GM08714 (cell line): ENCODE data around the gene DCDC1.

ENCODE experiments used
- H3K4me3 ChIP-seq: fragments of 200-500 bp; sonication (Bioruptor generic); 2 replicates; pipeline ENCODE4 v1.5.1; 2014; ENCODE audit warnings: mild to moderate bottlenecking, low read length, inconsistent platforms
- ZNF274 ChIP-seq: IDR thresholded peaks from 2 replicates; pipeline ENCODE4 v1.6.1; 2012; ENCODE audit warnings: mild to moderate bottlenecking, low read depth, low read length

DCDC1 gene

GRCh38 chr11:31059529-31059928 lies 310.0 kb downstream of the DCDC1 start:
- no peak overlapping the region for H3K4me3 ChIP-seq
- TF ChIP-seq ZNF274, result no peak

- TF ChIP-seq ZNF274, result no peak
- H3K4me3 ChIP-seq, result no peak overlapping the region
Observed at GRCh38 chr11:31050061-31050765, 319.3 kb downstream of the DCDC1 start.

- no peak for TF ChIP-seq ZNF274
- H3K4me3 ChIP-seq, result no peak overlapping the region
Observed at GRCh38 chr11:31045335-31045734, 324.2 kb downstream of the DCDC1 start.

- no peak overlapping the region for H3K4me3 ChIP-seq
- no peak for TF ChIP-seq ZNF274
Observed at GRCh38 chr11:31030138-31030792, 339.3 kb downstream of the DCDC1 start.

- TF ChIP-seq ZNF274, result no peak
Observed at GRCh38 chr11:31026315-31026714, 343.2 kb downstream of the DCDC1 start.

GRCh38 chr11:31022080-31022479 lies 347.5 kb downstream of the DCDC1 start:
- no peak overlapping the region for H3K4me3 ChIP-seq
- no peak for TF ChIP-seq ZNF274

More at GRCh38 chr11:31026315-31026714, 343.2 kb downstream of the DCDC1 start:
- H3K4me3 ChIP-seq, result no peak overlapping the region

- H3K4me3 ChIP-seq, result no peak overlapping the region
- no peak for TF ChIP-seq ZNF274
Observed at GRCh38 chr11:31019786-31020185, 349.8 kb downstream of the DCDC1 start.

GRCh38 chr11:31005202-31005601 lies 364.3 kb downstream of the DCDC1 start:
- TF ChIP-seq ZNF274, result no peak
- H3K4me3 ChIP-seq, result no peak overlapping the region

GRCh38 chr11:31001427-31001826 lies 368.1 kb downstream of the DCDC1 start:
- no peak overlapping the region for H3K4me3 ChIP-seq
- TF ChIP-seq ZNF274, result no peak

GRCh38 chr11:31000381-31000780 lies 369.2 kb downstream of the DCDC1 start:
- no peak for TF ChIP-seq ZNF274
- no peak overlapping the region for H3K4me3 ChIP-seq

GRCh38 chr11:30992513-30992849 lies 377.1 kb downstream of the DCDC1 start:
- no peak overlapping the region for H3K4me3 ChIP-seq
- no peak for TF ChIP-seq ZNF274

GRCh38 chr11:30991802-30992512 lies 377.6 kb downstream of the DCDC1 start:
- no peak overlapping the region for H3K4me3 ChIP-seq
- TF ChIP-seq ZNF274, result no peak

GRCh38 chr11:30991376-30991775 lies 378.2 kb downstream of the DCDC1 start:
- no peak overlapping the region for H3K4me3 ChIP-seq
- TF ChIP-seq ZNF274, result no peak

- no peak overlapping the region for H3K4me3 ChIP-seq
- no peak for TF ChIP-seq ZNF274
Observed at GRCh38 chr11:30990625-30991296, 378.8 kb downstream of the DCDC1 start.
